ENCODE data around the gene NUDT2. TPM values are rescaled to one million over a fixed set of nuclear protein-coding genes. Genes with fewer than 3 reads are reported as not detected.
A peak's percentile ranks its signal among the peaks of the same experiment; 100 is the strongest.

Gene NUDT2
- total RNA-seq (10 to 100 TPM in 4 of 5 donors, 1 to 10 TPM in 1; 9.9 to 22.7 (median 17.4) TPM), total RNA-seq (5.4 to 29.0 (median 14.1) reads per million in 29 experiments)
- total RNA-seq (2013): 35.7 TPM

GRCh38 chr9:34328987-34329832 is at the start of gene NUDT2, which contains the start of gene KIF24:
Gene NUDT2, plus strand, starts transcription at chr9:34329569. Its CDS starts 9,471 bp downstream, at chr9:34339040.
Gene KIF24, minus strand, starts transcription at chr9:34329268. Its CDS starts 17,922 bp downstream, at chr9:34311346.
- WGBS (ENCODE audit: insufficient coverage): under 1% methylated on average over 45 of the region's 64 CpGs
- Mint-ChIP-seq H3K36me3 (no peaks in the 10 kb centered on the region), H3K9me3 (no peaks in the 10 kb centered on the region), H3K4me1 (peaks cover 27 to 40% (median 39%) of the 10 kb centered on the region in 3 donors), H3K4me3 (peak within 1 kb of the TSS; percentile 93 to 98 (median 93)), H3K27ac (peak within 1 kb of the TSS; percentile 92 to 93), H3K27me3 (no peaks in the 10 kb centered on the region)
- no peaks in the 10 kb centered on the region for H3K36me3 ChIP-seq (ENCODE audit: control insufficient read depth in 2 of 2, extremely low read depth in 1 of 2, insufficient read depth in 1 of 2, low read length in 1 of 2)
- peak within 1 kb of the TSS; percentile 84 to 92 for H3K4me3 ChIP-seq (ENCODE audit: control insufficient read depth in 1 of 2, extremely low read depth in 1 of 2, low read length in 1 of 2)
- ATAC-seq (replicated peaks in 1 of 4): peak; percentile 92 to 95 (median 94)
- H3K4me1 ChIP-seq (ENCODE audit: control insufficient read depth in 1 of 2, extremely low read depth in 1 of 2, insufficient read depth in 2 of 2, low read length in 2 of 2): peaks cover 9 to 15% of the 10 kb centered on the region in 2 experiments
- CTCF ChIA-PET: no interaction called here
- POLR2A ChIA-PET: no interaction called here
- H3K9me3 ChIP-seq: no peaks in the 10 kb centered on the region
- no peaks in the 10 kb centered on the region for H3K27me3 ChIP-seq (replicated peaks in 1 of 2; ENCODE audit: control insufficient read depth in 2 of 2, extremely low read depth in 1 of 2, insufficient read depth in 2 of 2, low read length in 1 of 2)
- peak within 1 kb of the TSS; percentile 80 for H3K27ac ChIP-seq (ENCODE audit: low read length)
- DNase-seq: peak; percentile 78 to 99 (median 95)

GRCh38 chr9:34282096-34282495 is 47.3 kb upstream of the NUDT2 start:
- Mint-ChIP-seq H3K9me3 (no peaks in the 10 kb centered on the region), H3K27ac (no peak overlapping the region), H3K4me3 (no peak overlapping the region), H3K27me3 (no peaks in the 10 kb centered on the region), H3K4me1 (peaks cover 0 to 5% (median 5%) of the 10 kb centered on the region in 3 donors), H3K36me3 (no peaks in the 10 kb centered on the region)
- Histone ChIP-seq H3K27me3 (replicated peaks in 1 of 2; ENCODE audit: control insufficient read depth in 2 of 2, extremely low read depth in 1 of 2, insufficient read depth in 2 of 2, low read length in 1 of 2) (no peaks in the 10 kb centered on the region), H3K9me3 (no peaks in the 10 kb centered on the region), H3K4me3 (ENCODE audit: control insufficient read depth in 1 of 2, extremely low read depth in 1 of 2, low read length in 1 of 2) (no peak overlapping the region), H3K4me1 (ENCODE audit: control insufficient read depth in 1 of 2, extremely low read depth in 1 of 2, insufficient read depth in 2 of 2, low read length in 2 of 2) (peaks cover 0 to 6% of the 10 kb centered on the region in 2 experiments), H3K36me3 (ENCODE audit: control insufficient read depth in 2 of 2, extremely low read depth in 1 of 2, insufficient read depth in 1 of 2, low read length in 1 of 2) (no peaks in the 10 kb centered on the region), H3K27ac (ENCODE audit: low read length) (no peak overlapping the region)
- 80% methylated on average over 1 of the region's 1 CpG for WGBS (ENCODE audit: insufficient coverage)
- CTCF ChIA-PET: no interaction called here
- POLR2A ChIA-PET: no interaction called here
- ATAC-seq (replicated peaks in 1 of 4): no peak
- DNase-seq: no peak

- Mint-ChIP-seq H3K27ac (no peak overlapping the region), H3K27me3 (no peaks in the 10 kb centered on the region), H3K9me3 (no peaks in the 10 kb centered on the region), H3K36me3 (no peaks in the 10 kb centered on the region), H3K4me3 (no peak overlapping the region), H3K4me1 (no peaks in the 10 kb centered on the region)
- CTCF ChIA-PET: interaction anchor here in 1 of 2 donors (0.8 to 1.5 kb wide), 2 partner anchors 13 to 26 kb away, joined by 3 read pairs; no protein-coding TSS in a partner anchor
- DNase-seq: no peak
- Histone ChIP-seq H3K4me1 (ENCODE audit: control insufficient read depth in 1 of 2, extremely low read depth in 1 of 2, insufficient read depth in 2 of 2, low read length in 2 of 2) (no peaks in the 10 kb centered on the region), H3K27me3 (replicated peaks in 1 of 2; ENCODE audit: control insufficient read depth in 2 of 2, extremely low read depth in 1 of 2, insufficient read depth in 2 of 2, low read length in 1 of 2) (no peaks in the 10 kb centered on the region), H3K9me3 (no peaks in the 10 kb centered on the region), H3K36me3 (ENCODE audit: control insufficient read depth in 2 of 2, extremely low read depth in 1 of 2, insufficient read depth in 1 of 2, low read length in 1 of 2) (no peaks in the 10 kb centered on the region), H3K4me3 (ENCODE audit: control insufficient read depth in 1 of 2, extremely low read depth in 1 of 2, low read length in 1 of 2) (no peak overlapping the region), H3K27ac (ENCODE audit: low read length) (no peak overlapping the region)
- ATAC-seq (replicated peaks in 1 of 4): no peak
- WGBS (ENCODE audit: insufficient coverage): 100% methylated on average over 2 of the region's 2 CpGs
- POLR2A ChIA-PET: interaction anchor here in 1 of 2 donors (0.6 kb wide), 1 partner anchor 316 kb away, joined by 3 read pairs; no protein-coding TSS in a partner anchor
These were observed 40.2 kb upstream of the NUDT2 start for GRCh38 chr9:34289159-34289558.

- H3K4me3 Mint-ChIP-seq: no peak overlapping the region
- Histone ChIP-seq H3K9me3 (no peaks in the 10 kb centered on the region), H3K27ac (ENCODE audit: low read length) (no peak overlapping the region), H3K27me3 (replicated peaks in 1 of 2; ENCODE audit: control insufficient read depth in 2 of 2, extremely low read depth in 1 of 2, insufficient read depth in 2 of 2, low read length in 1 of 2) (no peaks in the 10 kb centered on the region), H3K36me3 (ENCODE audit: control insufficient read depth in 2 of 2, extremely low read depth in 1 of 2, insufficient read depth in 1 of 2, low read length in 1 of 2) (no peaks in the 10 kb centered on the region), H3K4me1 (ENCODE audit: control insufficient read depth in 1 of 2, extremely low read depth in 1 of 2, insufficient read depth in 2 of 2, low read length in 2 of 2) (no peaks in the 10 kb centered on the region), H3K4me3 (ENCODE audit: control insufficient read depth in 1 of 2, extremely low read depth in 1 of 2, low read length in 1 of 2) (no peak overlapping the region)
- ATAC-seq (replicated peaks in 1 of 4): no peak
- H3K36me3 Mint-ChIP-seq: no peaks in the 10 kb centered on the region
- no peak for DNase-seq
- 100% methylated on average over 2 of the region's 2 CpGs for WGBS (ENCODE audit: insufficient coverage)
- CTCF ChIA-PET: no interaction called here
- no peak overlapping the region for H3K27ac Mint-ChIP-seq
- POLR2A ChIA-PET: no interaction called here
- H3K27me3 Mint-ChIP-seq: no peaks in the 10 kb centered on the region
- no peaks in the 10 kb centered on the region for H3K4me1 Mint-ChIP-seq
- H3K9me3 Mint-ChIP-seq: no peaks in the 10 kb centered on the region
These were observed 38.3 kb upstream of the NUDT2 start for GRCh38 chr9:34291023-34291422.

GRCh38 chr9:34291423-34291822 is 37.9 kb upstream of the NUDT2 start:
- no peaks in the 10 kb centered on the region for H3K4me1 Mint-ChIP-seq
- no peaks in the 10 kb centered on the region for H3K36me3 Mint-ChIP-seq
- POLR2A ChIA-PET: no interaction called here
- no peak overlapping the region for H3K4me3 ChIP-seq (ENCODE audit: control insufficient read depth in 1 of 2, extremely low read depth in 1 of 2, low read length in 1 of 2)
- H3K27me3 Mint-ChIP-seq: no peaks in the 10 kb centered on the region
- no peak for DNase-seq
- H3K4me3 Mint-ChIP-seq: no peak overlapping the region
- no peaks in the 10 kb centered on the region for H3K27me3 ChIP-seq (replicated peaks in 1 of 2; ENCODE audit: control insufficient read depth in 2 of 2, extremely low read depth in 1 of 2, insufficient read depth in 2 of 2, low read length in 1 of 2)
- H3K27ac Mint-ChIP-seq: no peak overlapping the region
- H3K4me1 ChIP-seq (ENCODE audit: control insufficient read depth in 1 of 2, extremely low read depth in 1 of 2, insufficient read depth in 2 of 2, low read length in 2 of 2): no peaks in the 10 kb centered on the region
- no peak overlapping the region for H3K27ac ChIP-seq (ENCODE audit: low read length)
- H3K36me3 ChIP-seq (ENCODE audit: control insufficient read depth in 2 of 2, extremely low read depth in 1 of 2, insufficient read depth in 1 of 2, low read length in 1 of 2): no peaks in the 10 kb centered on the region
- H3K9me3 Mint-ChIP-seq: no peaks in the 10 kb centered on the region
- ATAC-seq (replicated peaks in 1 of 4): no peak
- WGBS (ENCODE audit: insufficient coverage): 100% methylated on average over 1 of the region's 2 CpGs
- no peaks in the 10 kb centered on the region for H3K9me3 ChIP-seq
- CTCF ChIA-PET: no interaction called here

GRCh38 chr9:34292552-34292951 is 36.8 kb upstream of the NUDT2 start:
- WGBS (ENCODE audit: insufficient coverage): no CpG with 5 or more reads among the region's 2 CpGs
- Histone ChIP-seq H3K27ac (ENCODE audit: low read length) (no peak overlapping the region), H3K27me3 (replicated peaks in 1 of 2; ENCODE audit: control insufficient read depth in 2 of 2, extremely low read depth in 1 of 2, insufficient read depth in 2 of 2, low read length in 1 of 2) (no peaks in the 10 kb centered on the region), H3K9me3 (no peaks in the 10 kb centered on the region), H3K36me3 (ENCODE audit: control insufficient read depth in 2 of 2, extremely low read depth in 1 of 2, insufficient read depth in 1 of 2, low read length in 1 of 2) (no peaks in the 10 kb centered on the region), H3K4me1 (ENCODE audit: control insufficient read depth in 1 of 2, extremely low read depth in 1 of 2, insufficient read depth in 2 of 2, low read length in 2 of 2) (no peaks in the 10 kb centered on the region), H3K4me3 (ENCODE audit: control insufficient read depth in 1 of 2, extremely low read depth in 1 of 2, low read length in 1 of 2) (no peak overlapping the region)
- Mint-ChIP-seq H3K4me3 (no peak overlapping the region), H3K27me3 (no peaks in the 10 kb centered on the region), H3K27ac (no peak overlapping the region), H3K4me1 (no peaks in the 10 kb centered on the region), H3K36me3 (no peaks in the 10 kb centered on the region), H3K9me3 (no peaks in the 10 kb centered on the region)
- no peak for DNase-seq
- ChIA-PET CTCF (no interaction called here), POLR2A (no interaction called here)
- no peak for ATAC-seq (replicated peaks in 1 of 4)
